Adrenal gland (tissue), 19 donors: Measurements from ENCODE around the gene PRAMEF4. TPM values are rescaled to one million over a fixed set of nuclear protein-coding genes. Genes with fewer than 3 reads are reported as not detected.
"Not testable (repeated sequence)": the region's sequence is repeated elsewhere in the genome, so short reads cannot be mapped to it uniquely, and the experiment has no call there.

Source experiments
- DNase-seq, 7 donors: peaks; one replicate each; pipeline ENCODE4 v3.0.0-alpha.2; 2019 to 2020
- H3K27ac ChIP-seq, 5 donors: fragments of 200-600 bp; sonication (generic) in 4 of 5; 1 replicate in 3 of 5; 2 replicates in 2 of 5; pipeline versions ENCODE4 v1.5.1 to v1.8.0; 2016 to 2020; ENCODE audit warnings: mild to moderate bottlenecking in 1 of 5
- H3K27me3 ChIP-seq: fragments of 200-600 bp; 2 replicates; pipeline ENCODE4 v1.8.0; 2021
- H3K36me3 ChIP-seq, 2 donors: fragments of 200-600 bp; replicated peaks in 1 of 2; 1 replicate in 1 of 2; 2 replicates in 1 of 2; pipeline versions ENCODE4 v1.5.1 to v1.8.0; 2018 to 2022
- H3K4me1 ChIP-seq, 2 donors: fragments of 200-600 bp; replicated peaks in 1 of 2; 1 replicate in 1 of 2; 2 replicates in 1 of 2; pipeline versions ENCODE4 v1.5.1 to v1.8.0; 2018 to 2021
- H3K4me3 ChIP-seq, 4 donors: fragments of 200-600 bp; sonication (generic) in 3 of 4; one replicate each; pipeline ENCODE4 v1.5.1; 2016 to 2018
- H3K9me3 ChIP-seq, 3 donors: fragments of 200-600 bp; sonication (generic) in 1 of 3; replicated peaks in 1 of 3; 1 replicate in 2 of 3; 2 replicates in 1 of 3; pipeline versions ENCODE4 v1.5.1 to v1.8.0; 2016 to 2021
- WGBS, 4 donors: extraction: QIAGEN DNeasy Blood & Tissue Kit in 2 of 4; methylation state at CpG; one replicate each; pipeline versions ENCODE4 v1.1.5 to v1.1.7; 2013 to 2017; 5-methylcytosine and 5-hydroxymethylcytosine counted together
- intact Hi-C, 2 donors: fragments of 100-400 bp; cut with DNase I; formaldehyde crosslinking; loops; one replicate each; pipeline versions ENCODE4 v1.14.1 to v1.15.0; 2022 to 2023
- long read RNA-seq, 10 donors: library from polyadenylated mRNA in 3 of 10; unstranded in 2 of 10; stranded (forward) in 1 of 10; transcript quantifications; one replicate each; pipeline ENCODE4 v2.0.0 and lab custom pipeline, GENCODE V29; 2021 to 2026
- polyA plus RNA-seq, 3 donors: library from polyadenylated mRNA; stranded (reverse); fragments of 200-250 nt in 2 of 3; fragments of 350-450 nt in 1 of 3; fragmentation: Illumina TruSeq in 1 of 3; extraction: RNeasy Lipid Tissue Mini Kit (QIAGEN cat#74804) in 1 of 3; gene quantifications; one replicate each; pipeline ENCODE4 v1.2.3, GENCODE V29; 2013 to 2014
- total RNA-seq, 9 donors: library from RNA; depleted of rRNA in 4 of 9; stranded (reverse); fragments of >200 nt in 4 of 9; fragments of 120-200 nt in 1 of 9; fragmentation: NEBNext Ultra II Directional in 1 of 9; extraction: Animal tissue kit (Norgen Biotek cat#: 25700) in 1 of 9; gene quantifications; one replicate each; pipeline versions ENCODE4 v1.1.0 to v1.2.4, GENCODE V29; 2013 to 2023
- donor health status: healthy with polysubstance abuse.
- donor health status: Bipolar disorder and iron deficiency.
- donor health status: DM: yes; HTN: yes; CAD: no.
- donor health status: DM: no; HTN: no; CAD: no.
- donor health status: DM: no; HTN: no; CAD: no.
- donor health status: DM: yes; HTN: yes; CAD: no.

PRAMEF4 gene
- total RNA-seq (not detected), polyA plus RNA-seq (not detected)
- long read RNA-seq, donor 1: 0 reads
- long read RNA-seq, donor 2: 0 reads
- long read RNA-seq, donor 3: 0 reads
- long read RNA-seq, donor 4: 0 reads
- long read RNA-seq, donor 5: 0 reads
- long read RNA-seq, donor 6: 0 reads
- long read RNA-seq, donor 7: 0 reads
- long read RNA-seq, donor 8: 0 reads
- long read RNA-seq, donor 9: 0 reads
- long read RNA-seq, donor 10: 0 reads

- not testable (repeated sequence) for H3K9me3 ChIP-seq
These were observed at the start of gene PRAMEF4 for GRCh38 chr1:12886101-12886500. Gene PRAMEF4 (minus strand): TSS chr1:12886201. CDS start chr1:12883394, 2,807 bp downstream.

DNA sequence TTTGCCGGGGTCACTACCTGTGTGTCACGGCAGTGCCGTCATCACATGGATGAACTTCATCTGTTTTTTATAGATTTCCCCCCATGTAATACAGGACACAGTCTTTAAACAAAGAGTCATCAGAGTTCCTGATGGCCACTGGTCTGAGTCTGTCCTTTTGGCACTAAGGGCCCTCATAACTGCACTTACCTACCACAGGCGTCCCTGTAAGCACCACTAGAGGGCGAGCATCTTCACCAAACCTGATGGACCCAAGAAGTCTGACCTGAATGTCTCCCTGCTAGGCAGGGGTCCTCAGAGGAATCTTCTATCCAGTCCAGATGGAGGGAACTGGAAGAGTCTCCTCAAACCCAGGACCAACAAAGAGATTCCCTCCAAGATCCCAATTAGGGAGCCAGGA lies 38.4 kb upstream of the PRAMEF4 start:
- H3K36me3 ChIP-seq, intact Hi-C loops, H3K27me3 ChIP-seq, H3K27ac ChIP-seq, H3K4me3 ChIP-seq, H3K4me1 ChIP-seq, DNase-seq, H3K9me3 ChIP-seq: not testable (repeated sequence)
- 9 to 40% (median 36%) methylated on average over 1 to 3 of the region's 5 CpGs; no CpG with 5 or more reads in 1 of the 4 donors for WGBS, 4 donors

More at GRCh38 chr1:12886101-12886500, at the start of gene PRAMEF4:
- H3K4me1 ChIP-seq, DNase-seq, H3K4me3 ChIP-seq, intact Hi-C loops, H3K27me3 ChIP-seq, H3K27ac ChIP-seq, H3K36me3 ChIP-seq: not testable (repeated sequence)
- 61 to 77% (median 67%) methylated on average over 2 to 3 of the region's 3 CpGs for WGBS, 4 donors

- H3K4me1 ChIP-seq, H3K27ac ChIP-seq, H3K27me3 ChIP-seq, H3K9me3 ChIP-seq, H3K36me3 ChIP-seq, intact Hi-C loops, H3K4me3 ChIP-seq, DNase-seq: not testable (repeated sequence)
- 58 to 76% (median 67%) methylated on average over 2 of the region's 2 CpGs; no CpG with 5 or more reads in 1 of the 4 donors for WGBS, 4 donors
These were observed 35.7 kb upstream of the PRAMEF4 start for GRCh38 chr1:12921749-12922148.

DNA sequence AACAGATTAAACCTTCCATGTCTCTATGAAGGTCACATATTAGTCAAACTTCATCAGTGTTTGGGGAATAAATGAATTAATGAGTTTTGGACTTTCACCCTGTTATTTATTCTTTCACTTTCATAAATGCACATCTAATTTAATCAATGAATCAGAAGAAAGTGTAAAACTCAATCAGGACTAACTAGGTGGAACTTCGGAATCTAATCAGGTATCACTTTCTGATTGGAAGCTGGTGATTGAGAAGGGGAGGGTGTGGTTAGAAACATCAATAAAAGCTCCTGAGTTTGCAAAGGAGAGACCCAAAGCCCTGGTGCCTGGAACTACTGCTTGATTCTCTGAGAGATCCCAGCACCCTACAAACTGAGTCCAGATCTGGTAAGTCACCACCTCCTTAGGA lies 30.3 kb upstream of the PRAMEF4 start, which contains the start of gene PRAMEF7:
Gene PRAMEF7 (plus strand): TSS at position 301 of the 400 bp plus-strand sequence. CDS start 1,083 bp downstream, outside the sequence.
- WGBS, 4 donors: no CpG with 5 or more reads among the region's 1 CpG
- H3K36me3 ChIP-seq, intact Hi-C loops, H3K27ac ChIP-seq, H3K4me1 ChIP-seq, H3K4me3 ChIP-seq, DNase-seq, H3K27me3 ChIP-seq, H3K9me3 ChIP-seq: not testable (repeated sequence)

GRCh38 chr1:12903793-12904572 lies 18.0 kb upstream of the PRAMEF4 start:
- 66 to 80% methylated on average over 3 to 4 of the region's 5 CpGs; no CpG with 5 or more reads in 2 of the 4 donors for WGBS, 4 donors
- H3K9me3 ChIP-seq, H3K36me3 ChIP-seq, H3K4me3 ChIP-seq, DNase-seq, H3K4me1 ChIP-seq, H3K27ac ChIP-seq, intact Hi-C loops, H3K27me3 ChIP-seq: not testable (repeated sequence)

GRCh38 chr1:12899186-12899585 lies 13.2 kb upstream of the PRAMEF4 start:
- H3K4me3 ChIP-seq, H3K4me1 ChIP-seq, H3K9me3 ChIP-seq, H3K27ac ChIP-seq, H3K27me3 ChIP-seq, H3K36me3 ChIP-seq, DNase-seq, intact Hi-C loops: not testable (repeated sequence)

- H3K27me3 ChIP-seq, H3K36me3 ChIP-seq, H3K27ac ChIP-seq, DNase-seq, H3K4me3 ChIP-seq, H3K4me1 ChIP-seq, intact Hi-C loops, H3K9me3 ChIP-seq: not testable (repeated sequence)
- WGBS, 4 donors: no CpG with 5 or more reads among the region's 1 CpG
These were observed 12.2 kb upstream of the PRAMEF4 start, which contains the start of gene PRAMEF10 for GRCh38 chr1:12898170-12898569. Gene PRAMEF10 (minus strand): TSS chr1:12898270. CDS start chr1:12895847, 2,423 bp downstream.

DNA sequence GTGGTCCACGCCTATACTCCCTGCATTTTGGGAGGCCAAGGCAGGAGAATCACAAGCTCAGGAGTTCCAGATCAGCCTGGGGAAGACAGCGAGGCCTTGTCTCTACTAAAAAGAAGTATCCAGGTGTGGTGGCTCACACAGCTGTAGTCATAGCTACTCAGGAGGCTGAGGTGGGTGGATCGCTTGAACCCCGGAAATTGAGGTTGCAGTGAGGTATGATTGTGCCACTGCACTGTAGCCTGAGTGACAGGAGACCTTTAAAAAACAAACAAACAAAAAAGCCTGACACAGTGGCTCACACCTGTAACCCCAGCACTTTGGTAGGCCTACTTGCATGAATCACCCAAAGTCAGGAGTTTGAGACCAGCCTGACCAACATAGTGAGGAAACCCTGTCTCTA lies 7.5 kb downstream of the PRAMEF4 start:
- H3K27me3 ChIP-seq, H3K9me3 ChIP-seq, H3K4me1 ChIP-seq, intact Hi-C loops, H3K27ac ChIP-seq, H3K4me3 ChIP-seq, H3K36me3 ChIP-seq, DNase-seq: not testable (repeated sequence)
- 80 to 89% (median 86%) methylated on average over 2 to 3 of the region's 4 CpGs for WGBS, 4 donors

DNA sequence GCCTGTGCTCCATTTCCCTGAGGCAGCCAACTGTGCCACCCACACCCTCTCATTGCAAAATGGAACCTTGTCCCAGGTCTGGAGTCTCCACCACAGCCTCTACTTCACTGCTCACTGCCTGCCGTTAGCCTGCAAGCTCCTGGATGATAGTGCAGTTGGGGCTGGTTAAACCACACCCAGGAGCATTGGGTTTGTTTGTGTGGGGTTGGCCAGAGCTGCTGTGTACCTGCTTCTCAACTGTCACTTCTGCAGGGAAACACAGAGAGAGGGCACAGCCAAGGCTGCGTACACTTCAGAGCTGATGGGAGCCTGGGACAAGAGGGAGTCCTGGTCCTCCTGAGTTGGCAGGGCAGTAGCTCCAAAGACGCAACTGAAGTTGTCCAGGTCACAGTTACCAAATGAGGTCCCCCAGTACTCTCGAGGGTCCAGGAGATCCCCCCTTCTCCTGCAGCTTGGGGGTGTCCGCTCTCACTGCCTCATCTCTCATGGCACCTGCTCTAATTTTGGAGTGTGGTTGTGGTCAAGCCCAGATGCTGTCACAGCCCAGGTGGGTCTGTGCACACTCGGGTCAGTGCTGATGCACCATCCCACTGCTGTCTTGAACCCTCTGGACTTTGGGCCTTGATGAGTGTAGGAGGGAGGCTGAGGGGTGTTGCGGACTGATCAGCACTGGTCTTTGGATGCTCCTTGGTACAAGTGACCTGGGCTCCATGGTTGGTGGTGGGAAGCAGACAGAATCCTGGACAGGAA lies 22.7 kb downstream of the PRAMEF4 start:
- H3K27ac ChIP-seq, H3K27me3 ChIP-seq, H3K36me3 ChIP-seq, H3K4me1 ChIP-seq, H3K9me3 ChIP-seq, intact Hi-C loops, DNase-seq, H3K4me3 ChIP-seq: not testable (repeated sequence)
- WGBS, 4 donors: 75 to 79% (median 77%) methylated on average over 2 to 3 of the region's 7 CpGs; no CpG with 5 or more reads in 1 of the 4 donors

DNA sequence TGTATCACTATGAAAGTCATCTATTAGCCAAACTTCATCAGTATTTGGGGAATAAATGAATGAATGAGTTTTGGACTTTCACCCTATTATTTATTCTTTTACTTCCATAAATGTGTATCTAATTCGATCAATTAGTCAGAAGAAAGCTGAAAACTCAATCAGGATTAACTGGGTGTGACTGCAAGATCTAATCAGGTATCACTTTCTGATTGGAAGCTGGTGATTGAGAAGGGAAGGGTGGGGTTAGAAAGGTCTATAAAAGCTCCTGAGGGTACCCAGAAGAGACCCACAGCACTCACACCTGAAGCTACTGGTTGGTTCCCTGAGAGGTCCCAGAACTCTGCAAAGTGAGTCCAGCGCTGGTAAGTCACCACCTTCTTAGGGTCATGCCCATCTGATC lies 29.2 kb downstream of the PRAMEF4 start, which contains the start of gene PRAMEF2:
Gene PRAMEF2 (plus strand): TSS at position 301 of the 400 bp plus-strand sequence. CDS start 1,924 bp downstream, outside the sequence.
- H3K4me3 ChIP-seq: not testable (repeated sequence)

More for the DNA sequence above, 29.2 kb downstream of the PRAMEF4 start, which contains the start of gene PRAMEF2:
- intact Hi-C loops, DNase-seq, H3K9me3 ChIP-seq, H3K4me1 ChIP-seq, H3K27ac ChIP-seq, H3K27me3 ChIP-seq, H3K36me3 ChIP-seq: not testable (repeated sequence)
- WGBS, 4 donors: 61 to 66% (median 63%) methylated on average over 2 of the region's 2 CpGs; no CpG with 5 or more reads in 1 of the 4 donors
